Aorta (tissue), 5 donors: Measurements from ENCODE around the gene CEP128. TPM values are rescaled to one million over a fixed set of nuclear protein-coding genes. Genes with fewer than 3 reads are reported as not detected.

Experiments
- ATAC-seq: fragments of 200-7000 bp; cut with Tn5 transposase; one replicate; pipeline ENCODE4 v1.9.1; 2022; ENCODE audit warnings: moderate library complexity; ENCODE audit not compliant: low FRiP score
- DNase-seq, 2 donors: peaks; one replicate each; pipeline ENCODE4 v3.0.0-alpha.2; 2020
- H3K27ac ChIP-seq, 2 donors: one replicate each; pipeline ENCODE4 v1.5.1; 2013; ENCODE audit warnings: low read length in 2 of 2, mild to moderate bottlenecking in 2 of 2, moderate library complexity in 2 of 2, control low read depth in 1 of 2, inconsistent platforms in 1 of 2, low read depth in 1 of 2
- H3K27me3 ChIP-seq, 2 donors: one replicate each; pipeline ENCODE4 v1.6.1; 2013; ENCODE audit warnings: control low read depth in 1 of 2, low read length in 1 of 2, mild to moderate bottlenecking in 1 of 2, moderate library complexity in 1 of 2; ENCODE audit not compliant: insufficient read depth in 2 of 2, control insufficient read depth in 1 of 2
- H3K36me3 ChIP-seq, 2 donors: one replicate each; pipeline ENCODE4 v1.6.1; 2013; ENCODE audit warnings: control low read depth in 1 of 2, low read length in 1 of 2, mild to moderate bottlenecking in 1 of 2; ENCODE audit not compliant: insufficient read depth in 2 of 2, control insufficient read depth in 1 of 2
- H3K4me1 ChIP-seq, 2 donors: one replicate each; pipeline ENCODE4 v1.6.1; 2013; ENCODE audit warnings: low read length in 2 of 2, control low read depth in 1 of 2, mild to moderate bottlenecking in 1 of 2, moderate library complexity in 1 of 2; ENCODE audit not compliant: insufficient read depth in 2 of 2, control insufficient read depth in 1 of 2
- H3K4me3 ChIP-seq, 2 donors: one replicate each; pipeline ENCODE4 v1.5.1; 2013; ENCODE audit warnings: low read length in 2 of 2, control low read depth in 1 of 2, mild to moderate bottlenecking in 1 of 2
- H3K9me3 ChIP-seq: one replicate; pipeline ENCODE4 v1.6.1; 2013; ENCODE audit warnings: mild to moderate bottlenecking, low read length; ENCODE audit not compliant: control insufficient read depth
- WGBS, 2 donors: extraction: QIAGEN DNeasy Blood & Tissue Kit; methylation state at CpG; one replicate each; pipeline ENCODE4 v1.1.7; 2013; 5-methylcytosine and 5-hydroxymethylcytosine counted together
- intact Hi-C, 2 donors: fragments of 100-400 bp; cut with DNase I; formaldehyde crosslinking; loops; one replicate each; pipeline versions ENCODE4 v1.14.2 to v1.15.0; 2022
- polyA plus RNA-seq, 2 donors: library from polyadenylated mRNA; stranded (reverse); fragments of 200-250 nt; gene quantifications; one replicate each; pipeline ENCODE4 v1.2.3, GENCODE V29; 2013
- total RNA-seq, 2 donors: library from RNA; stranded (reverse); fragmentation: NEBNext Ultra II Directional; extraction: Animal tissue kit (Norgen Biotek cat#: 25700); gene quantifications; one replicate each; pipeline ENCODE4 v1.2.1, GENCODE V29; 2021
- donor health status: healthy with polysubstance abuse.
- donor health status: Bipolar disorder and iron deficiency.
- donor health status: DM: no; HTN: no; CAD: no.
- donor health status: DM: no; HTN: no; CAD: no.
- donor health status: DM: yes; HTN: yes; CAD: no.

The CEP128 gene
- total and polyA plus RNA-seq, 4 donors = 0.95 to 8.4 (median 4.4) TPM

- no peak for DNase-seq
- H3K4me1 ChIP-seq = no peaks in the 10 kb centered on the region
- H3K36me3 ChIP-seq = no peaks in the 10 kb centered on the region
- ATAC-seq = no peak
- no peak overlapping the region for H3K4me3 ChIP-seq
- no peaks in the 10 kb centered on the region for H3K9me3 ChIP-seq
- H3K27me3 ChIP-seq = no peaks in the 10 kb centered on the region
- intact Hi-C loops = no loop called here
- H3K27ac ChIP-seq = no peak overlapping the region
Observed at GRCh38 chr14:80522936-80523335, 418.6 kb downstream of the CEP128 start.

GRCh38 chr14:80522411-80522810 is 419.1 kb downstream of the CEP128 start:
- ATAC-seq = no peak
- WGBS, 2 donors = 85 to 87% methylated on average over 1 of the region's 1 CpG

GRCh38 chr14:80521456-80521855 is 420.1 kb downstream of the CEP128 start:
- Histone ChIP-seq H3K4me3 (no peak overlapping the region), H3K9me3 (no peaks in the 10 kb centered on the region), H3K4me1 (no peaks in the 10 kb centered on the region), H3K27ac (no peak overlapping the region), H3K36me3 (no peaks in the 10 kb centered on the region), H3K27me3 (no peaks in the 10 kb centered on the region)
- WGBS, 2 donors = 96% methylated on average over 3 of the region's 3 CpGs
- intact Hi-C loops = no loop called here
- ATAC-seq (no peak), DNase-seq (no peak)

More at GRCh38 chr14:80522411-80522810, 419.1 kb downstream of the CEP128 start:
- Histone ChIP-seq H3K4me3 (no peak overlapping the region), H3K4me1 (no peaks in the 10 kb centered on the region), H3K36me3 (no peaks in the 10 kb centered on the region), H3K27ac (no peak overlapping the region), H3K27me3 (no peaks in the 10 kb centered on the region), H3K9me3 (no peaks in the 10 kb centered on the region)
- intact Hi-C loops = no loop called here
- no peak for DNase-seq

- no peak for ATAC-seq
- intact Hi-C loops = no loop called here
Observed at GRCh38 chr14:80519002-80519401, 422.5 kb downstream of the CEP128 start.

GRCh38 chr14:80518173-80518572 is 423.4 kb downstream of the CEP128 start:
- Histone ChIP-seq H3K27me3 (no peaks in the 10 kb centered on the region), H3K4me1 (no peaks in the 10 kb centered on the region), H3K4me3 (no peak overlapping the region), H3K36me3 (no peaks in the 10 kb centered on the region), H3K9me3 (peaks cover 6% of the 10 kb centered on the region), H3K27ac (no peak overlapping the region)
- DNase-seq (no peak), ATAC-seq (no peak)
- WGBS, 2 donors = 94 to 95% methylated on average over 4 of the region's 4 CpGs
- intact Hi-C loops = no loop called here

More at GRCh38 chr14:80519002-80519401, 422.5 kb downstream of the CEP128 start:
- H3K36me3 ChIP-seq = no peaks in the 10 kb centered on the region
- no peak overlapping the region for H3K27ac ChIP-seq
- DNase-seq = no peak
- peaks cover 6% of the 10 kb centered on the region for H3K9me3 ChIP-seq
- H3K4me1 ChIP-seq = no peaks in the 10 kb centered on the region
- no peak overlapping the region for H3K4me3 ChIP-seq
- H3K27me3 ChIP-seq = no peaks in the 10 kb centered on the region

- Histone ChIP-seq H3K9me3 (no peaks in the 10 kb centered on the region), H3K27ac (no peak overlapping the region), H3K4me1 (no peaks in the 10 kb centered on the region), H3K27me3 (no peaks in the 10 kb centered on the region), H3K36me3 (no peaks in the 10 kb centered on the region), H3K4me3 (no peak overlapping the region)
- intact Hi-C loops = no loop called here
- 94 to 95% methylated on average over 3 of the region's 3 CpGs for WGBS, 2 donors
- DNase-seq = no peak
- no peak for ATAC-seq
Observed at GRCh38 chr14:80507292-80507869, 434.2 kb downstream of the CEP128 start.

GRCh38 chr14:80504781-80505180 is 436.8 kb downstream of the CEP128 start:
- intact Hi-C loops = no loop called here
- H3K36me3 ChIP-seq = no peaks in the 10 kb centered on the region
- DNase-seq (no peak), ATAC-seq (no peak)
- no peaks in the 10 kb centered on the region for H3K4me1 ChIP-seq
- WGBS, 2 donors = 71 to 76% methylated on average over 4 of the region's 4 CpGs
- no peak overlapping the region for H3K4me3 ChIP-seq
- H3K9me3 ChIP-seq = no peaks in the 10 kb centered on the region
- no peak overlapping the region for H3K27ac ChIP-seq
- H3K27me3 ChIP-seq = no peaks in the 10 kb centered on the region

GRCh38 chr14:80498533-80498932 is 443.0 kb downstream of the CEP128 start:
- H3K4me3 ChIP-seq = no peak overlapping the region
- H3K27ac ChIP-seq = no peak overlapping the region
- 95 to 98% methylated on average over 2 of the region's 2 CpGs for WGBS, 2 donors

GRCh38 chr14:80496090-80496489 is 445.4 kb downstream of the CEP128 start:
- WGBS, 2 donors = 97% methylated on average over 4 of the region's 4 CpGs
- Histone ChIP-seq H3K9me3 (no peaks in the 10 kb centered on the region), H3K27ac (no peak overlapping the region), H3K27me3 (no peaks in the 10 kb centered on the region), H3K36me3 (no peaks in the 10 kb centered on the region), H3K4me3 (no peak overlapping the region), H3K4me1 (no peaks in the 10 kb centered on the region)
- ATAC-seq (no peak), DNase-seq (no peak)
- intact Hi-C loops = no loop called here

More at GRCh38 chr14:80498533-80498932, 443.0 kb downstream of the CEP128 start:
- Histone ChIP-seq H3K4me1 (no peaks in the 10 kb centered on the region), H3K9me3 (no peaks in the 10 kb centered on the region), H3K36me3 (no peaks in the 10 kb centered on the region), H3K27me3 (no peaks in the 10 kb centered on the region)
- no peak for DNase-seq
- intact Hi-C loops = no loop called here
- ATAC-seq = no peak
